Non-pigmented ciliary epithelial cell (primary cell): Measurements from ENCODE around the gene CCDC24.

ENCODE experiments used
- DNase-seq: peaks from one replicate; pipeline ENCODE4 v3.0.0-alpha.2; 2010; ENCODE audit warnings: low read depth

Gene CCDC24

DNA sequence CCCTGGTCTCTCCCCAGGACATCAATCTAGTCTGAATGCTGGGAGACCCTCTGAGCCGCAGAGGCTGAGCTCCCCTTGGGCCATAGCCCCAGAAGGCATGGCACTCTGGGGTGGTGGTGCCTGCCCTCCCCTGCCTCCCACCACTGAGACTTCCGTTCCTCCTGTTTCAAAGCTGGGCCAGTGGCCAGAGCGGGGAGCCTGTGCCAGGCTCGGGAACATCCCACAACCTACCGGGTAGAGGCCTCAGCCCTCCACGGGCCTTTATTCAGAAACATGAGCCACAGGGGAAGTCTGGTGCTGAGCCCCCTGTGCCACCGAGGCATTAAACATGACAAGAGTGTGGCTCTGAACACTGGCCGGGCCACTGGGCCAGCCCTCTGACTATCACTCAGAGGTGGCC lies 8.1 kb downstream of the CCDC24 start:
- no peak for DNase-seq

DNA sequence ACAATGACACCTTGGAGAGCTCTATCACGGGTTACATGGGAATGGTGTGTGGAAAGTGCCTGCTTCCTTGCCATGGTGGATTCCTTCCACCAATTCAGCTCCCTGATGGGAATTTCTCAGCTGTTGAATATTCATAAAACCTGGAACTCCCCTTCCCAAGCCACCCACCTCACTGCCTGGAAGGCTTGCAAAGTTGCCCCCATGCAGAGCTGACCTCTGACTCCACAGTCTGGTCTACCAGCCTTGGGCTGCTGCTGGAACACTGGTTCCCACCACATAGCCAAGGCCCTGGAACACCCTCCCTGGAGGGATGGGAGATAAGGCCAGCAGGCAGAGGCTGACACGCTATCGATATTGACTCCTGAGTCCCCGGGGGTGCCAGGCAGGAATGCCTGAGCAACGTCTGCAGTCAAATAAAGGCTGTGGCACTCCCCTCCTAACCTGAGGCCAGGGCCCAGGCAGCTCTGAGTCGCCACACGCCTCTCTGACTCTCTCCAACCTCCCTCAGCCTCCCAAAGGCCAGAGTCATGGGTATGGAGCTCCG lies 8.8 kb downstream of the CCDC24 start:
- no peak for DNase-seq

DNA sequence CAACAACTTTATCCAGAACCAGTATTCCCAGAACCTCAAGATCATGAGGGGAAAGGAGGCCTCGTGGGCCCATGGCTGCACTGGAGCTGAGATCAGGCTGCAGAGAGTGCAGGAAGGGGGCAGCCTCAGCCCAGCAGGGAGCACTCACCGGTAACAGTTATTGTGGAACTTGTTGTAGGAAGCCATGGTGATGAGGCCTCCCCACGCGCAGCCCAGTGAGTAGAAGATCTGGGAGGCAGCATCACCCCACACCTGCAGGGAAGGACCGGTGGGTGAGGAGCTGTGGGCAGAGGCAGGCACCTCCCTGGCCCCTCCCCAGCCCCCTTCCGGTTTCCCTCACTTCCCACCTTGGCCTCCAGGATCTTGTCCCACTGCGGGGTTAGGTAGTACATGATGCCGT lies 10.8 kb downstream of the CCDC24 start:
- DNase-seq, result no peak

GRCh38 chr1:44002606-44003157 lies 11.3 kb downstream of the CCDC24 start:
- DNase-seq, result no peak

DNA sequence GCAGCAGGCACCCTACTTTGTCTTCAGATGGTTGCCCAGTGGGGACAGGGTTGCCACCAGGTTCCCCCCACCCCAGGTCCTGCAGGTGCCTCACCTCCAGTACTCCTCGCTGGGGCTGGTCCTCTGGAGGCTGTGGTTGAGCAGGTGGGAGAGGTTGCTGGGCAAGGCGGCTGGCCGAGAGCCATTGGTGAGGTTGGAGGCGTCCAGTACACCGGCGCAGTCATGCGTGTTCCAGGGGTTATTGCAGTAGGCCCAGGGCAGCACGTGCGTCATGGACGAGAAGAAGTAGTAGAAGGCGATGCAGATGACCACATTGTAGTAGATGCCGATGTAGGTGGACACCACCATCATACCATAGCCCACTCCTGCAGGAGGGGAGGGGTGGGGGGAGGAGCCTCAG lies 16.9 kb downstream of the CCDC24 start:
- no peak for DNase-seq

DNA sequence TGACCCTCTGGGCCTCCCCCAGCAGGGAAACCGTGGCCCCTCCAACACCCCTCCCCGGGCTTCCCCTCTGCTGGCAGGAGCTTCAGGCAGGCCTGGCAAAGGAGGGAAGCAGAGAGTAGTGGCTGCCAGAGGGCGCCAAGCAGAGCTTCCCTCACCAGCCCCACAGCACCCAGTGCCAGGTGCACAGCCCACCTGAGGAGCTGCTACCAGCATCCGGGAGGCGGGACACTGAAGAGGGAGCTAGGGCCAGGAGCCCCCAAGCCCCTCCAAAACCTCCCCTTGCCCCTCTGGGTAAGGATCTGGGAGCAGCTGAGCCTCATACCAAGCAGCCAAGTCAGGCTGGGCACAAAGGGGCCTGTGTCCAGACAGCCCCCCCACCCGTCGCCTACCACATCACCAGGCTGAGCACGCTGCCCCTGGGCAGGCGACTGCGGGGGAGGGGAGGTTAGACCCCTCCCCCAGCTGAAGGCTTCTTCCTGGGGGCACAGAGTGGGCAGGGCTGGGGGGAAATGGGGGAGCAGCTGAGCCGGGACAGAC lies 19.6 kb downstream of the CCDC24 start:
- no peak for DNase-seq

DNA sequence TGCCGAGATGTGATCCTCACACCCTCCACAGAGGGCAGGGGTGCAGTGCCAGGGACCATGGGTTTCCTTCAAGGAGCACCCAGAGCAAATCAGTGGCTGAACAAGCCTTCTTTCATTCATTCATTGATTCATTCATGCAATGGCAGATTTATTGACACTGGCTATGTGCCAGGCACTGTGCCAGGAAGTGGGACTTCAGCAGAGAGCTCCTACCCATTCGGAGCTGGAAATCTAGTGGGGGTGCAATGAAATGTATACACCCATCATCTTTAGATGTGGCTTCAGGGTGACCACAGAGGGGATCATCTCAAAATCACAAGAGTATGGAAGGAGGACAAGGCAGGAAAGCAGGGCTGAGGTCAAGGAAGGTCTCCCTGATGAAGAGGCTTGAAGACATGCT lies 21.0 kb downstream of the CCDC24 start:
- no peak for DNase-seq

GRCh38 chr1:44012941-44013609 lies 21.7 kb downstream of the CCDC24 start:
- DNase-seq, result no peak

DNA sequence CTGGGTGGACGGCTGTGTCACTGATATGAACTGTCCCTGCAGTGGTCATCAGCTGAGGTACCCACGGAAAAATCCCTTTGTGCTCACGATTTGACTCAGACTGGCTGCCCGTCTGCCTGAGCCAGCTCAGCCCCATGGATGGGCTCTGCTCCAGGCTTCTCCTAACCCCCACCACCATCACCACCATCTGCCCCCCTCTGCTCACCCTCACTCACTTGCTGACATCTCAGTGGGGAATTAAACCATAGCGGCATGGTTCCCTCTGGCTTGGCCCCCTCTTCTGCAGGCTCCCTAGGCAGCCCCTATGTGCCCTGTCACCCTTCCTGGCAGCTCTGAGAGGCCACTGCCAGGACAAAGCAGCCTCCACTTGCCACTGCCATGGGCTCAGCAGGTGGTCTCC lies 22.6 kb downstream of the CCDC24 start:
- no peak for DNase-seq

DNA sequence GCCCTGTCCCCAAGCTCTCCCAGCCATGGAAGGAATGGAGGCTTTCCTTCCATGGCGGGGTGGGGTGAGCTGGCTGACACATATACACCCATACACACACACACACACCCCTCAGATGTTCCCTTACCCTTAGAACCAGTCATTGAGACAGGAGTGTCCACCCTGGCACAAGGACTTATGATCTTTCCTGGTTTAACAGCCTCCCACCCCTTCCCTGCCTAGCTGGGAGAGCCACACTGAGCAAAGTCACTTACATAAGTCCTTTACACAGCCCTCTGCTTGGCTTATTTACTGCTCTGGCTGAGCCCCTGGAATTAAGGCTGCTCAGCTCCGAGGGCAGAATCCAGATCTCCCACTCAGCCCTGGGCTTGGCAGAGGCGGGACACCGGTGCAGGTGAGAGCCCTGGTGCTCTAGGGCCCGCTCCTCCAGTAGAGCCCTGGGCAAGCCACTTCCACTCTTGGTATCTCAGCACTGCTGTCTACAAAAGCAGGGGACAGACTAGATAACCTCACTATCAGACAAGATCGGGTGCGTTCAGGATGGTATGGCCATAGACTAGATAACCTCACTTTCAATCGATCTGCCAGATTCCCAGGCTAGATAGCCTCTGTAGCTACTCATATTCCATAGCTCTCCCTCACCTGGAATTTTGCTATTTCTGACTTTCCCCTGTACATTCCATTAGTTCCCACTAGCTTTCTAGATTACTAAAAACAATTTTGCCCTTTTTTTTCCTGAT lies 23.1 kb downstream of the CCDC24 start:
- no peak for DNase-seq

DNA sequence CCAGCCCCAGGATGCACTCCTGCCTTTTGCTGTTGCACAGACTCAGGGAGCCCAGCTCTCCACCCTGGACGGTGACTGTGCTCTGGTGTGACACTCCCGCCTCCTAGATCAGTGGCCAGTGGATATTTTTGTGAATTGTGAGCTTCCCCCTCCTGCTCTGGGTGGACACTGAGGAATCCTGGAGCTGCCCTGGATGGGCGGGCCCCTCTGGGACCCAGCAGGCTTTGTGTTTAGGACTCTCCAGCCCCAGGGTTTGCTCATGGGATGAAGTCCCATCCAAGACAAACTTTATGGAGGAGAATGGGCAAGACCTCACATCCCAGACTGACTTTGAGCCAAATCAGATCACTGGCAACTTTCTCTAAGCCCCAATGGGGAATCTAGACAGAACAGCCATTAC lies 23.8 kb downstream of the CCDC24 start:
- DNase-seq, result no peak

DNA sequence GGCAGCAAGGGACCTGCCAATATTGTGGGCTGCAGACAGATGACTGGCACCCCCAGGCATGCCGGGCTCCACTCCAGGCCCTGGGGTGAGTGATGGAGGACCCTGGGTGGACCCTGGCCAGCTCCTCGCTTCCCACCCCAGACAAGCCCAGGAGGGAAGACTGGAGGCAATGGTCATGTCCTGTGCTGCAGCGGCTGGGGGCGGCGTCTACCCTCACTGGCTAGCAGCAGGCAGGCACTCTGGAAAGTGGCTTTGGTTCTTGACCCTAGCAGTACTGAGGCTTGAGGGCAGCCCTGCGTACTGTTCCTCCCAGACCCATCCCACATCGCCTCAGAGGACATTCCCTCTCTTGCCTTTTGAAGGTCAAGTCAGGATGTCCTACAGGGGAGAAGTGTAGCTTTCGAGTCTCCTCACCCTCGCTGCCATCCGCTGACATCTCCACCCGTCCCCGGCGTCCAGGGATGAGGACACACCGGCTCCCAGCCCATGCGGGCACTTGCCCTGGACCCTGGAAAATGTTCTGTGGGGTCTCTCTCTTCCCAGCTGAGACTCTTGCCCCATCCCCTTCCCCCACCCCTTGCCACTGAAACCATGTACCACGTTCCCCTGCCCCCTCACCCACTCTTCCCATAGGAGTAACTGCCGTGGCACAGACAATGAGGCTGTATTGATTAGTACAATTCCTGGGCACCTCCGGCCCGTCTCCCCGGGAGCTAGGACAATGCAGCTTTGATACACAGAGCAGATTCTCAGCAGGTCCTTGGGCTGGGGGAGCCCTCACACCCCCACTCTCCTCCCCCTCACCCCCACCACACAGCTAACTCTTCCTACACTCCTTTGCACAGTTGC lies 24.9 kb downstream of the CCDC24 start:
- DNase-seq, result no peak

DNA sequence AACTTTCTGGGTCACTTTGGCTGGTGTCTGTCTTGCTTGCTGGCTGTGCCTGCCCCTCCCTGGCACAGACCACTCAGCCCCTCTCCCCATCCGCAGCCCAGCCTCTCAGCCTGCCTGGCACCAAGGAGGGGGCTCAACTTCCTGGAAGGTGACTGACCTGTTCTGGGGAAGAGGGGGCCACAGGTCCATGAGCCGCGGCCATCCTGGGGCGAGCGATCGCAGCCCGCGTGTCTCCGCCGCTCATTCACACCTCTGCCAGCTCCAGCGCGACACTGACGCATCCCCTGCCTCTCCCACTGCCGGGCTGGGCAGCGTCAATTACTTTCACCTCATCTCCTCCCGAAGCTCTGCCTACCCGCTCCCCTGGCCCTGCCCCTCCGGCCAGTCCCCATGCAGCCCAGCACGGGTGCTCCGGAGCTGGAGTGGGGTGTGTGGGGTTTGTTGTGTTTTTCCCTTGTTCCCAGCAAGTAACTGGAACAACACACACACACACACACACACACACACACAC lies 25.5 kb downstream of the CCDC24 start:
- DNase-seq, result no peak

DNA sequence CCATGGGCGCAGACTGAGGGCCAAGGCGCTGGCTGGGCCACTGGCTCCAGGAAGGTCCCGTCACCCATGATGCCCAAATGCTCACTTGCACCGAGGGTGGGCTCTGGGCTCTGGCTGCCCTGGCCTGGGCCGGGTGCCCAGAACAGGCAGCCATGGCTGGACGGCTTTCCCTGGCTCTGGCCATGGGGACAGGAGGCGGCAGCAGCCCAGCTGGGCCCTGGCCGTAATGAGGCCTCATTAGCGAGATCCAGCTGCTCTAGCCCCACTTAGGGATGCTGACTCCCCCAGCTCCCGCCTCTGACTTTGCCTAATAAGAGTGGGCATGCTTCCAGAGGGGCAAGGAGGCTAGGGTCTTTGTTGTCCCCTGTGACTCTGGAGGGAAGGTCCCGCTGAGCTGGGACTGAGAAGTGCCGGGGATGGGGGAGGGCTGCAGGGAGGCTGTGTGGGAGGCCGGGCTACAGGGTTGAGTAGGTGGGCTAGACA lies 28.1 kb downstream of the CCDC24 start:
- DNase-seq, result no peak

GRCh38 chr1:44020464-44020863 lies 29.1 kb downstream of the CCDC24 start:
- no peak for DNase-seq

DNA sequence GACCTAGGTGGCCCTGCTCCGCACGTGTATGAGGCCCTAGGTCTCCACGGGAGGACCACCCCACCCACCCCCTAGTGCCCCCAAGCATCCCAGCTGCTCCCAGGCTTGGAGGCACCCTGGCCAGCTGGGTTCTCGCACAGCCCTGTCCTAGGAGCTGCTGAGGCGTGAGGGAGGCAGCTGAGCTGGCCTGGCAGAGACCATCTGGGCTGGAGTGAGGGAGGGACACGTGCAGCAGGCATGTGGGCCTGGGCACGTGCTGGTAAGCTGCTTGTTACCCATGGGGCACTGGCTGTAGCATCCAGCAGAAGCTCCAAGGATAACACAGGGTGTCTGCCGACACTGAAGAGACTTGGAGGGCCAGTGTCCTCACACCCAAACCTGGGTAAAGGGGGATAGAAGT lies 29.8 kb downstream of the CCDC24 start:
- DNase-seq, result no peak

DNA sequence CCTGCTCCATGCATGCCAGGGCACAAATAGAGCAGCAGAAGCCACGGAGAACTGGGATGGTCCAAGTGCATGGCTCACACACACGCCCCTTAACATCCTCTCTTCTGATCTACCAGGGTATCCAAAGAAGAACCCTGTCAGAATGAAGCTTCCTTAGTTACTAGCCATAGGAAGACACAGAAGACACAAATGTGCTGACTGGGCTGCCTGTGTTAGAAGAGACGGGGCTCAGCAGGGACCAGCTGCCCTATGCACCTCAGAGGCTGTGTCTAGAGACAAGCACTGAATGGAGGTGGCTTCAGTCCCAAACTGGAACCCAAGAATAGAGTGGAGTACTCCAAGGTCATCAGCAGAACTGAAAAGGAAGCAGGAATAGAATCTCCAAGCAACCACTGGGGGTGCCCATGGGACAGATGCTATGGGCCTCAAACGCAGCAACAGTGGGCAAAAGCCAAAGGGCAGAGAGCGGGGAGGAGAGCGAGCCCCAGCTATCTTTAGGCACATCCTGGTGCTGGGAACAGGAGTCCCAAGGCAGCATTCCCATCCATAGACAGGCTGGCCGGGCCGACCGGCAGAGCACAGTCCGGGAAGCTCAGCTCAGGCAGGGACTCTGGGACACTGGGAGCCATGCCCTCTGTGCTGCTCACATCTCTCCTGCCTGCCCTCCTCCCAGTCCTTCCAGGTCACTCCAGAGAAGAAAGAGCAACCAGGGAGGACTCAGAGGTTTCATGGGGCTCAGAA lies 30.4 kb downstream of the CCDC24 start:
- no peak for DNase-seq

DNA sequence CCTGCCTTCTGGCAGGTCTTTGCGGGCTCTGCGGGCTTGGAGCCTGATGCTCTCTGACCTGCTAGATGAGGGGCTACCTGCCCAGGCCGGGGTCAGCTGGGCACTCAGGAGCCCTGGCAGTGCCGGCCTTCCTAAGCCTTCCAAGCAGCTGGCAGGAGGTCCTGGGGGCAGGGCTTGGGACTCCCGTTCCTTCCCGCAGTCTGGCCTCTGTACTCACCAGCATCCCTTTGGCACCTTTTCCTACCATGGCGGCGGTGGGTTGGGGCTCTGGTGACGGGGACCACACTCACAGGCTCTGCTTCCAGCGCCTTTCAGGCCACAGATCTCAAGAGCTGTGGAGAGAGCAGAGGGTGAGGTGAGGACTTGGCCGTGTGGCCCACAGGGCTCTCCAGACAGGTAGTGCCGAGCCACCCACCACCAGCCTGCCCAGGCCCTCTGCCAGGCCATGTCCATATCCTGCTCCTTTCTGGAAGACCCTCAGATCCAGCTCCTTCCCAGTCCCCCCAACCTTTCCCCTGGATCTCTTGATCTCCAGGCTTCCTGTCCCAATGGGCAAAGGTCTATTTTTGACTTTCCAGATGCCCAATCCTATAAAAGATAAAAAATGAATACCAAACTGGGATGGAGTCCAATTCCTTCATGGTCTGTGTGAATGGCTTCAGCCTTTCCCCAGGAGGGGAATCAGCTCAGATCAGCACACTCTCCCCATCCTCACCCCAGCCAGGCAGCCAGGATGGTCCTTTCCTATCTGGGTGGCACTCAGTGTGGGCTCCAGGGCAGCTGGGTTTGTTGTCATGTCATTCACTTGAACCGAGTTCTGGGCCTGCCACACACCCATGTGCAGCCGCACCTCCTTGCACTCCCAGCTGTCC lies 32.9 kb downstream of the CCDC24 start:
- no peak for DNase-seq

DNA sequence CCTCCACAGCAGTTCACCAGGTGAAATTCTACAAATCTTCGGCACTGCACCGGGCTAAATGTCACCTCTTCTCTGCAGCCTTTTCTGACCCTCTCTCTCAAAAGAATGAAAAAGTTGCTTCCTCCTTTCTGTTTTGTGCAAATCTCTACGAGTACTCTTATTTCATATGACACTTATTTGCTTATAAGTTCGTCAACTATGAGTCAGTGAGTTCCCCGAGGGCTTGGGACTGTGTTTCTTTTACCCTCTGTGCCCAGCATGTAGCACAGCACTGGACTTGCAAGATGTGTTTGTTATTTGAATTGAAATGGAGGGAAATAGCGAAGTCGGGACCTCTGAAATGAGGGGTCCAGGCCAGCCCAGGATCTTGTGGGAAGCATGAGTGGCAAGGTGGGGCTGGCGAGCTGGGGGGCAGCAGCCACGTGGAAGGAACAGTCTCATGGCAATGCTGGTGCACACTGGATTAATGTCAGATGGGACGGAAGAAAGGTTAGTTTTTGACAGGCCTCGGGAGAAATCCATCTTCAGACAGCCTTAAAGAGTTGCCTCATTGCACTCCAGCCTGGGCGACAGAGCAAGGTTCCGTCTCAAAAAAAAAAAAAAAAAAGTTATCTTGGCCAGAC lies 33.6 kb downstream of the CCDC24 start:
- DNase-seq, result no peak

GRCh38 chr1:44025816-44026215 lies 34.4 kb downstream of the CCDC24 start:
- DNase-seq, result no peak
